ENCODE measurements around the gene KCNJ15.

- TF ChIP-seq, protein P1, sequence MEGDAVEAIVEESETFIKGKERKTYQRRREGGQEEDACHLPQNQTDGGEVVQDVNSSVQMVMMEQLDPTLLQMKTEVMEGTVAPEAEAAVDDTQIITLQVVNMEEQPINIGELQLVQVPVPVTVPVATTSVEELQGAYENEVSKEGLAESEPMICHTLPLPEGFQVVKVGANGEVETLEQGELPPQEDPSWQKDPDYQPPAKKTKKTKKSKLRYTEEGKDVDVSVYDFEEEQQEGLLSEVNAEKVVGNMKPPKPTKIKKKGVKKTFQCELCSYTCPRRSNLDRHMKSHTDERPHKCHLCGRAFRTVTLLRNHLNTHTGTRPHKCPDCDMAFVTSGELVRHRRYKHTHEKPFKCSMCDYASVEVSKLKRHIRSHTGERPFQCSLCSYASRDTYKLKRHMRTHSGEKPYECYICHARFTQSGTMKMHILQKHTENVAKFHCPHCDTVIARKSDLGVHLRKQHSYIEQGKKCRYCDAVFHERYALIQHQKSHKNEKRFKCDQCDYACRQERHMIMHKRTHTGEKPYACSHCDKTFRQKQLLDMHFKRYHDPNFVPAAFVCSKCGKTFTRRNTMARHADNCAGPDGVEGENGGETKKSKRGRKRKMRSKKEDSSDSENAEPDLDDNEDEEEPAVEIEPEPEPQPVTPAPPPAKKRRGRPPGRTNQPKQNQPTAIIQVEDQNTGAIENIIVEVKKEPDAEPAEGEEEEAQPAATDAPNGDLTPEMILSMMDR (conservative IDR thresholded peaks at IDR 0.05; ENCODE audit: low read depth in 2 of 2): no peak
- TF ChIP-seq POLR2AphosphoS5 (IDR thresholded peaks at IDR 0.05; ENCODE audit: low read depth) (no peak), ZNF114 (CRISPR knock-in tag; IDR thresholded peaks at IDR 0.05) (no peak), JUNB (IDR thresholded peaks at IDR 0.05; ENCODE audit: unreplicated experiment) (no peak), REST (IDR thresholded peaks at IDR 0.05; ENCODE audit: unreplicated experiment) (no peak), EZH2 (IDR thresholded peaks at IDR 0.05; ENCODE audit: low read depth, unreplicated experiment) (no peak)
- TF ChIP-seq, protein P2, sequence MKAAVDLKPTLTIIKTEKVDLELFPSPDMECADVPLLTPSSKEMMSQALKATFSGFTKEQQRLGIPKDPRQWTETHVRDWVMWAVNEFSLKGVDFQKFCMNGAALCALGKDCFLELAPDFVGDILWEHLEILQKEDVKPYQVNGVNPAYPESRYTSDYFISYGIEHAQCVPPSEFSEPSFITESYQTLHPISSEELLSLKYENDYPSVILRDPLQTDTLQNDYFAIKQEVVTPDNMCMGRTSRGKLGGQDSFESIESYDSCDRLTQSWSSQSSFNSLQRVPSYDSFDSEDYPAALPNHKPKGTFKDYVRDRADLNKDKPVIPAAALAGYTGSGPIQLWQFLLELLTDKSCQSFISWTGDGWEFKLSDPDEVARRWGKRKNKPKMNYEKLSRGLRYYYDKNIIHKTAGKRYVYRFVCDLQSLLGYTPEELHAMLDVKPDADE (IDR thresholded peaks at IDR 0.05): no peak
Measured at GRCh38 chr21:38334866-38335265, 78.1 kb downstream of the KCNJ15 start.

All from GM23338 (cell line).